ENCODE data around the gene LIPN.
A peak's percentile ranks its signal among the peaks of the same experiment; 100 is the strongest.

LIPN gene

DNA sequence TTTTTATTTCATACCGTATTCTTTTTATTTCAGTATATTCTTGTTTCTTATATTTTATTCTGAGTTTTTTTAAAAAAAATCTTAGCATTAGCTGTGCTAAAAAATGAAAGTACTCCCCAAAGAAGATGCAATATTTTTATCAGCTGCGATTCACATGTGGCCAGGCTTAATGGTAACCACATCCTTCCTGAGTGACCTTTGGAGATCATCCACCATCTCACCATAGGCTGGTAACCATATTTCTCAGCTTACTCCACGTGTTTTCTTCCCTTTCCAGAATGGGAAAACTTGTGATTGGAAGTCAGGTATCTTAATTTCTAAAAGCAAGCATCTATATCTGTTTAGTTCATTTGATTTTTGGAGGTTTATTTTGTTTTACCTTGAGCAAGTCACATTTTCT lies 23.9 kb downstream of the LIPN start:
- DNase-seq (ENCODE audit: low read depth) = no peak

DNA sequence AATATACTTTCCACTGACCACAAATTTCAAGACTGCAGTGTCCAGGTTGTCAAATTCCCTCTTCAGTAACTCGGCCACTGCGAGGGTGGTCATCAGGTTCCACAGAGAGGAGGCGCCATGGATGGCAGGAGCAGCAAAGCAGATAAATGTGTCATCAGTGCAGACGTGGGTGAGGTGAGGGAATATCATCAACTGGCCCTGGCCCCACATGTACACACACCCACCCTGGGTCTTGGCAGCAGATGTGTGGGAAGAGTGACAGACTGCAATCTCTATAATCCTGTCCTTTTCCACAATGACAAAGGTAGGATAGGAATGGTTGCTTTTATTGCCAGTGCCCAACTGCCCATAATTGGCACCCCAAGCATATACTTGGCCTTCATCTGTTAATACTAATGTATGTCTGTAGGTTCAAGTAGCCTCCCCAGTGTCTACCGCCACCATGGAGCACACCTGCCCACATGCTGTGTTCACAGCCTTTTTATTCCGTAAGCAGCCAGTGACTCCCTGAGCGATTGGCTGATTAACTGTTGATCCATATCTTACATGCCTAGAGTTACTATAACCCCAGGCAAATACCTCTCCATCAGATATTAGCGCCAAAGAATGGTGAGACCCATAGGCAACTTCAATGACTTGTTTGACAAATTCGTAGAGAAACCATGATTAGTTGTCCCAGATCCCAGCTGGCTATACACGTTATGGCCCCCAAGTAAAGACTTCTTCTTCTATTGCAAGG lies 26.4 kb downstream of the LIPN start:
- DNase-seq (ENCODE audit: low read depth) = no peak

DNA sequence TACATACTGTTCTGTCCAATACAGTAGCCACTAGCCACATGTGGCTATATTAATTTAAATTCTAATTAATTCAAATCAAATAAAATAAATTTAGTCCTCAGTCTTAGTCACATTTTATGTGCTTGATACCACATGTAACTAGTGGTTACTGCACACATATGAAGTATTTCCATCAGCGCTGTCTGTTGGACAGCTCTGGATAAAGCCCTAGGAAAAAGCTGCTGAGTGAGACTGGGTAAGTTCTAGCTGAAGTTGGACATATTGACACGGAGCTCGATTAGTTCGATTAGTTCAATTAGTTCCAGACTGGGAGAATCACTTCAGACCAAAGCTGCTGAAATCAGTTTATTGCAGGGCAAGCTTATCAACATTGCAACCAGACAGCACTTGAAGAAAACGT lies 27.6 kb downstream of the LIPN start:
- DNase-seq (ENCODE audit: low read depth) = no peak

DNA sequence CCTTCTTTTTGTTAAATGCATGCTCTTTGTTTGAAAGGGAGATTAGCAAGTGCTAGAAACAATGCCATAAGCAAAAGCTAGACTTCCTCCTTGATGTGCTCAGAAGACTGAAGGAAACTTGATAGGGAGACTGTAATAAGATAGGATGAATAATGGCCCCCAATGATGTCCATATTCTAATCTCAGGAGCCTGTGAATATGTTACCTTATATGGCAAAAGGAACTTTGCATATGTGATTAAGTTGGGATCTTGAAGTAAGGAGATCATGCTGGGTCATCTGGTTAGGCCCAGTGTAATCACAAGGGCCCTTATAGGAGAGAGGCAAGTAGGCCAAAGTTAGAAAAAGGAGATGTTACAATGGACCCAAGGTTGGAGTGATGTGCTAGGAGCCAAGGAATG lies 29.1 kb downstream of the LIPN start:
- DNase-seq (ENCODE audit: low read depth) = no peak

DNA sequence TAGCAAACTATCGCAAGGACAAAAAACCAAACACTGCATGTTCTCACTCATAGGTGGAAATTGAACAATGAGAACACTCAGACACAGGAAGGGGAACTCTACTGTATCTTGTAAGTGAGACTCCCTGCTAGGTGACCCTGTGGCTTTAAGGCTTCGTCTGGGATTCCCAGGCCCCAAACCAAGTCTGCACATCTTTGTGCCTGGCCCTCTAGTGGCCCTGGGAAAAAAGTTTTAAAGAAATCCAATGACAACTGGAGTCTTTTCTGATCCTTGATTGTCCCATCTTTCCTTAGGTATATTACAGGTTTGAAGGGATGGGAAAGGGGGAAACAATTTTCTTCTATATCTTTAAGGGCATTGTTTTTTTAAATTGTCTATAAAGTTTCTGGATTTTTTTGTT lies 32.1 kb downstream of the LIPN start:
- DNase-seq (ENCODE audit: low read depth) = no peak

DNA sequence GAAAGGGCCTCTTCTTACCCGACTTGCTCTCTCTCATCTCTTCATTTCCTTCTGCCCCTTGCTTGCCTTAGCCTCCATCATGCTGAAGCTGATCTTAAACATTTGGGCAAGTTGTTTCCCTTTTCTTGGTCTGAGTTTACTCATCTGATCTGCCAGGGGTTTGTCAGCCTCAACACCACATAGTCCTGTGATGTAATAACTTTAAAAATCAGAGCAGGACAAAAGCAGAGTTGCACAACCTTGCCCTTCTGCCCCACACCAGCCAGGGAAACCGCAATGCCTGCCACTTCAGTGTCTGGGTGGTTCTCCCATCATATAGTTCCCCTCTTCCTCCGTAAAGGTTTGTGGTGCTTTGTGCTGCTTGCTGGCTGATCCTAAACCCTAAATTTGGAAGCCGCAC lies 32.8 kb downstream of the LIPN start:
- no peak for DNase-seq (ENCODE audit: low read depth)

DNA sequence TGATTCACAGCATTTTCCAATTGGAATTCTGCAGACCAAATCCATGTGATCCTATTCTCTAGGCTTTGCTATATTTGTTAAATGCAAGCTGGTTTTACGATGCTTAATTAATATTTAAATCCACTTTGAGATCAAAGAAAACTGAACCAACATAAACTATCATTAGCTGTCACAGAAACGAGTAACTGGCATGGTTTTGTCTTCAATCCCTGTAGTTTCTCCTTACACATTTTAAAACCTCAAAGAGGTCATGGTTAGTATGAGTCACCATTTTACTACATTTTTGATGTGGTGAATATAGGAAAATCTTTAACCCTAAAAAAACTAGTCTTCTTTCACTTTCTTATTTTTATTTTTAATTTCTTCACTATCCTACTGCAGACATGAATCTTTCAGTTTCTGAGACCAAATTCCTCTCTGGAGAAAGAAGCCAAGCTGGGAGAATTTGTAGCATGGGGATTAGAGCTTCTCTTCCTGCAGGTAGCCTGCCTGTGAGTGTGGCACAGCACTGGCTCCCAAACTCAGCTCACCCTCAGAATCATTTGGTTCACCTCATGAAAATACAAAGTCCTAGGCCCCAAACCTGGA lies 34.0 kb downstream of the LIPN start:
- DNase-seq (ENCODE audit: low read depth) = no peak

DNA sequence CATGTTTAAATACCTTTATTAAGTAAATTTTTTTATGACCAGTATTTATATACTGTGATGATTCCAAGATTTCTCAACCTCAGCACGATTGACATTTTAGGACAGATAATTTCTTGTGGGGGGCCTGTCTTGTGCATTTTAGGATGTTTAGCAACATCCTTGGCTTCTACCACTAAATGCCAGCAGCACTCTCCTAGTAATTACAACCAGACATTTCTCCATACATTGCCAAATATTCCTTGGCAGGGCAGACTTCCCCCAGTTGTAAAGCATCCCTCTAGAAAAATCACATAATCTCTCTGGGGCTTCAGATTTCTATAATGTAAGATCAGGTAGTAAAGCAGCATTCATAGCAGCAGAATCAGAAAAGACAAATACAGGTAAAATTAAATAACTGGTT lies 34.9 kb downstream of the LIPN start:
- no peak for DNase-seq (ENCODE audit: low read depth)

DNA sequence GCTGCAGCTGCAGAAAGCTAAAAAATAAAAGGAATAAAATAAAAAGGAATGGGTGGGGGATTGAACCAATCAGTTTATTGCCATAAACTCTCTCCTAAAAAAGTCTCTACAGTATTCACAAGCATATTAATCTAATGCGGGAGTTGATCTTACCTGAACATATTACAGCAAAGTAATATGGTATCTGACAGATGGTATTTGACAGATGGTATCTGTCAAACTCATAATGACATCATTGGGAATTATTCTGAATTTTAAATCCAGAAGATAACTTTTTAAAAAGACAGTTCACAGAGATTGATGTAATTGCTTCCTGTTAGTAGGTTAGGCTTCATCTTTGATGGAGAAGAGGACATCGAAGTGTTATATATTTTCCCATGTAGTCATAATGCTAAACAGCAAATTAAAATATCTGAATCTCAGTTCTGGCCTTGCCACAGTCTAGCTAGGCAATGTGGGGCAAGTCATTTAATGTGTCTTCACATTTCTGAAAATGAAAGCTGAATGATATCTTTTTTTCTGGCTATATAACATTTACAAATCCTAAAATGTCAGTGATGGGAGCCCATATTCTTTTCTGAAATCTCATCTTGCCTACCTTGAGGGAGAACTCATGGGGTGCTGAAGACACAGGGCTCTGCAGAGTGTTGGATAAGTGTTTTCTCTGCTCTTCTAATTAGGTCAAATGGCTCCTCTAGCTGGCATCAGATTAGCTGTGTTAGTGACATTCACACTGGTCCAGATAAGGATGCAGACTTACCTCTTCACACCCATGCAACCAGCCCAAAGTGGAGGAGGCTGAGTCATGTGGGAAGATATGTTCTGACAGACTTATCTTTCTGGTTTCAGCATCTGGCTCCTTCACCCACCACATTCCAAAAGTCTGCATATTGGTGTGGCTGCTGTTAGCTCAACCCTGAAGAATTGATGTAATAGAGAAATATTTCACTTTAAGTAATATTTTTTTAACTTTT lies 40.6 kb downstream of the LIPN start:
- no peak for DNase-seq (ENCODE audit: low read depth)

DNA sequence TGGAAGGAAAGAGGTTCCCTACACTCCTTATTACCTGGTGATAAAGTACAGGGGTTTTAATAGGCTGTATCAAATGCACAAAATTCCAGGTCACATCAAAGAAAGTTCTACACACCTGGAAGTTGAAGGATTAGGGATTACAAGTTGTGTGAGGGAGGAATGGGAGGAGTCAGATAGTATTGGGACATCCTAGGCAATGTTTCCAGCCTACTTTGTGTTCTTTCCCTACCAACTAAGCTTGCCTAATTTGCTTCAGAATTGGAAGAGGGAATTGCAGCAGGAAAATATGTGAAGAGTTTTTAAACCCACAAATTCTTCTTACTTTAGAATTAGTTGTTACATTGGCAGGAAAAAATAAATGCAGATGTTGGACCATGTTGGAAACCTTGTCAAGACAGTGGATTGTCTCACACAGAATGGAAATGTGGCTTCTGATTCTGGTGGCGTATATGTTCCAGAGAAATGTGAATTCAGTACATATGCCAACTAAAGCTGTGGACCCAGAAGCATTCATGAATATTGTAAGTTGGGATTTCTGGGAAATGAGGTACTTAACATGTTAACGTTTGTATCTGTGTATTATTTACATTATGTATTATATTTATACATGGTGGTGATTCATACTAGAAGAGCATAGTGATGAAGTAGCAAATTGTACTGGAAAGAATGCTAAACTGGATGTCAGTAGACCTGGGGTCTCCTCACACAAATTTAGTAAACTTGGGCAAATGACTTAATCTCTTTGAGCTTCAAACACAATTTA lies 42.9 kb downstream of the LIPN start, which contains the start of gene LIPM:
Gene LIPM (plus strand): TSS at position 208 of the 763 bp plus-strand sequence. CDS start 167 bp downstream, at position 375.
- no peak for DNase-seq (ENCODE audit: low read depth)

DNA sequence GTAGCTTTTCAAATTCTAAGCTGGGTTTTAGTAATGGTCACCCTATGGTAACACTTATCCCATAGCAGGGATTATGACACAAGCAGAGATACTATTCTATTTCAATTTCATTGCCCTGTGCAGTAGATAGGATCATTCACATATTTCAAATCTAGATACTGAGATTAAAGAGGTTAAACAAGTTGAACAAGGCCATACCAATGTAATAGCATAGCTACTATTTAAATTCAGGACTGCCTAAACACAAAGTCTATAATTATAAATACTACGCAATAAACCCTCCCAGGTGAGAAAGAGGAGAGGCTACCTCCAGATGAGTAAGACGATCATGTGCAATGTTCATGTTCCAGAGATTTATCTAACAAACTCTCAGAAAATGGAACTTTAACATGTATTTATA lies 43.8 kb downstream of the LIPN start:
- no peak for DNase-seq (ENCODE audit: low read depth)

DNA sequence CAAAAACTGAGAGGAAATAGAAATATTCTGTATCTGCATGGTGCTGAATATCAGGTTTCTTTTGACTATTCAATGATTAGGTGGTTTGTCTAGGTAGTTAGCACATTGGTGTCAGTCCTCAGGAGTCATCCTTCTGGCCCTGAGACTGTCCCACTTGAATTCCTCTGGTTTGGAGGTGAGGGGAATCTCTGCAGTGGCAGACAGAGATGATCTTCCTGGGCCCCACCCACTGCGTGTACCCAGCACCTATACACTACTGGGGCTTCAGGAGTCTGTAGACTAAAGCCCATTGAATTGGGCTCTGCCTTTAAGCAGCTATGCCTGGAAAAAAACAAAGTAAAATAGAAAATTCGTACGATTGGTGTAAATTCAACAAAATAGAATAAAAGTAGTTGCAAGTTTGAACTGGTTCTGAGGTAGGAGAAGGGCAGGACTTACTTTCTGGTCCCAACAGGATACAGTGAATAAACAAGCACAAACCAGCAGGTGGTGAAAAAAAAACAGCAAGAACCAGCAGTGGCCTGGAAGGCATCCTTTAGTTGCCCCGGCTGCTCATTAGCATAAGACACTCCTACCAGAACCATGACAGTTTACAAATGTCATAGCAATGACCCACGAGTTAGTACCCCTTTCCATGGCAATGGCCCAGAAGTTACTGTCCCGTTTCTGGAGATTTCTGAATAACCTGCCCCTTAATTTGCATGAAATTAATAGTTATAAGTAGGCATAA lies 44.4 kb downstream of the LIPN start:
- DNase-seq (ENCODE audit: low read depth) = no peak

DNA sequence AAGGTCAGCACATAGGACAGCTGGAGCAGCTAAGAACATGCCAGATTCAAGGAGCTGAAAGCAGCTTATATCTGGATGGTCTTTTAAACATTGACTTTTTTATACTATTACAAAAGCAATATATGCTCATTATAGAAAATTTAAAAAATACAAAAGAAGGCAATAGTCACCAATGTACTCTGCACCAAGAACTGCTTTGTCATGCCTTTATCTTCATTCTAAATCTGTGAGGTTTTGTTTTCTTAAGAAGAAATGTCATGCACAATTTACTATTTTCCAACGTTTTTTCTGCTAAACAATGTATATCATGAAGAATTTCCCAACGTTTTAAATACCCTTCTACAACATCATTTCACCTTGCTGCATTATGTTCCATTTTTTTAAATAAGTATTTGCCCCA lies 45.5 kb downstream of the LIPN start:
- DNase-seq (ENCODE audit: low read depth) = no peak

DNA sequence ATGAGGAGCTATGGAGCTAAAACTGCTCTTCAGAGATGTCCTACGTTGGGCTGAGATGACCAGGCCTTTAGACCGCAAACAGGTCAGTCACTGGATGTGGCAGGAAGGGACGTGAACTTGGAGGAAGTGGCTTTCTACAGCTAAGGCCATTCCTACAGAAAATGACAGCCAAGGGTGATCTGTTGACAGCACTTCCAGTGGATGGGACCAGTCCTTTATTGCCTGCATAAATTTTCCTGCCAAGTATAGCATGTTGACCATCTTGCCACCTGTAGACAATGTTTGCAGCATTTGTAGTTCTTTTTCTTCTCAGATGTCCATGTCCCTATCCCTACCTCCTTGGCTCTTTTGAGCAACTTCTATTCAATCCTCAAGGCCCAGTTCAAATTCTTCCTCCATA lies 46.1 kb downstream of the LIPN start:
- DNase-seq (ENCODE audit: low read depth) = no peak

DNA sequence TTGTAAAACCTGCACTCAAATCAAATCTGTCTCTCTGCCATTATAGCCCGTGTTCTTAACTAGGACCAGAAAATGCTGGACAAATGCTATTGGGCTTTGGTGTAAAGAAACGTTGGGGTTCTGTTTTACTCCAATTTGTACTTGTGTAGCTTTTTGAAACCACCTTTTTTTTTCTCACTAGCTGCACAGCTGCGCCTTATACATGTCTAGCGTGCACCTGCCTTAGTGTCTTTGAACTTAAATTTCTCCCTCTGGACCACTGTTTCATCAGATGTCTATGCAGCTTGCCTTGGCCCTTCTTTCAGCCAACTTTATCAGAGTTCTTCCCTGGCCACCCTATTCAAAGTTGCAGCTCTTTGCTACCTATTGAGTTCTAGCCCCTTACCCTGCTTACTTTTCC lies 49.8 kb downstream of the LIPN start:
- no peak for DNase-seq (ENCODE audit: low read depth)

DNA sequence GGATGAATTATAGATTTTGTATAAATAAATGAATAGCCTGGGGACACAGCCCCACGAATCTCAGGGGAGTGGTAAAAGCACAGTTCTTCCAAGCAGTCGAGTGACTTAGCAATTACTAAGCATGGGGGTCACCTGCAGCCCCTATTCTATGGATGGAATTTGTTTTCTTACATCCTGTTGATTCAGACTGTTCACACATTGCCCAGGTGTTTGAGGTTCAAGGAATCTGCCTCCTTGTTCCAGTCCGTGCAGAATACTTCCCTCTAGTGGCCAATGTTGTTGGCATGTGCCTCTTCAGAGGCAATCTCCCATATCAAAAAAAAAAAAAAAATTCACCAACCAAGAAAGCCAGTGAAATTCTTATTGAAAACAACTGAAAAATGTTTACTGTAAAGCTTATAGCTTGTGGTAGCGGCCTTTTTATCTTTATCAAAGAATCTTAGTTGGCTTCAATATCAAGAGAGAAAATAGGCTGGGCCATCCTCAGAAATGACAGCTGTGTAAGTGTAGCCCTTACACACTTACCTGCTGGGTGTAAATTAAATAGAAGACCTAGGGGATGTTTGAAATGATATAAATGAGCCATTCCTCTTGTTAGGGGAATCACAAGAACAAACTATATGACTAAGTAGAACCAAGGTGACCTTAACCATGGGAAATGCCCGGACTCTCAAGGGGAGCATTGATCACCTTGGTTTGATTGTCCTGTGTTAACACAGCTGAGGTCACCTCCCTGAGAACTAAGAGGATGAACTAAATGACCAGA lies 50.6 kb downstream of the LIPN start:
- peak; percentile 19 for DNase-seq (ENCODE audit: low read depth)

DNA sequence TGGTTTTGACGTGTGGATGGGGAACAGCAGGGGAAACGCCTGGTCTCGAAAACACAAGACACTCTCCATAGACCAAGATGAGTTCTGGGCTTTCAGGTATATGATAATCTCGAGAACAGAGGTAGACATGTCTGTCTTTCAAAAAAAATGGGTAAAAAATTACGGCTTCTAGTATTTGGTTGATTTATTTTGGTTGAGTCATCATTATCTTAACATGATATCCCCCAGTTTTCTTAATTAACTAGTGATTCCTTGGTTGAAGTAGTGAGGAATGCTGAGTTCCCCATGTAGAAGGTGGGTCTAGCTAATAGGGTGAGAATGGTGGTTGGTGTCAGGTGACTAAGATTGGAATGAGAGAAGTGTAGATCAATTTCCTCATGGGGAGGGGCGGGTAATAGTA lies 53.4 kb downstream of the LIPN start:
- no peak for DNase-seq (ENCODE audit: low read depth)

DNA sequence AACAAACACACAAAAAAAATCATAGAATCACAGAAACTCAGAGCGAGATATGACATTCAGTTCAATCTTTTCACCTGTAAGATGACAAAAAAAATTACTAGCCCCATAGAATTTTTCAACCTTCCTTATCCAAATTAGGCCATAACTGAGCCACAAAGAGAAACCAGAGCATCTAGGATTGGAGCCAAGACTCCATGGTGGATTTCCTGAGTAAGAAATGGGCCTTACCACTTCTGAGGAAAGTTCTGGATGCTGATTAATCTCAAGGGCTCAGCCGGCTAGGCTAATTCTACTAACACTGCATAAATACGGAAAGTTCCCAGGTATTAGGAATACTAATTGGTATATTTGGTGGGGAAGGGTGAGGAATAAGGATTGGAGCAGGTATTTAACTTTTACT lies 59.5 kb downstream of the LIPN start:
- DNase-seq (ENCODE audit: low read depth) = no peak

DNA sequence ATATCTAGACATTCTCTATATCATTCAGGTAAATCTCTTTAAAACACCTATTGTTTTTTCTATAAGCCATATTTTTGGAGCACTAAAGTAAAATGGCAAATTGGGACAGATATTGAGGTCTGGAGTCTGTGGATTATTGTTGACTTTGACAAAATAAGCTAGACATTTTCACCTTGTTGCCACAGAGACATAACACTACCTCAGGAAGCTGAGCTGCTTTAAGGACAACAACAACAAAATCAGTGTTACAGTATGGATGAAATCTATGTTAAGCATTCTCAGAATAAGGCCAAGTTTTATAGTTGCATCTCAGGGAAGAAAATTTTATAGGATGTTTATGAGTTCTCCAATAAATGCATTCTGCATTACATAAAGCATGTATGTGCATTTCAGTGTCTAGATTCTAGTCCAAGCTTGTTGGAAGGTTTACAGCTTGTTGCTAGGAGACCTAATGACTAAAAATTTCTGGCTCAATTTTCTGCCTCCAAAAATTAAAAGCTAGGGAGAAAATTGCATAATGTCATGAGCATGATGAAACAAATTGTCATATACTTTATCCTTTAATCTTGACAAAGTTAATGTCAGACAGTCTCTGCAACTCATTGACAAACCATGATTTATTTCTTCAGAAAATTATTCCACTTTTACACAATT lies 61.1 kb downstream of the LIPN start:
- no peak for DNase-seq (ENCODE audit: low read depth)

DNA sequence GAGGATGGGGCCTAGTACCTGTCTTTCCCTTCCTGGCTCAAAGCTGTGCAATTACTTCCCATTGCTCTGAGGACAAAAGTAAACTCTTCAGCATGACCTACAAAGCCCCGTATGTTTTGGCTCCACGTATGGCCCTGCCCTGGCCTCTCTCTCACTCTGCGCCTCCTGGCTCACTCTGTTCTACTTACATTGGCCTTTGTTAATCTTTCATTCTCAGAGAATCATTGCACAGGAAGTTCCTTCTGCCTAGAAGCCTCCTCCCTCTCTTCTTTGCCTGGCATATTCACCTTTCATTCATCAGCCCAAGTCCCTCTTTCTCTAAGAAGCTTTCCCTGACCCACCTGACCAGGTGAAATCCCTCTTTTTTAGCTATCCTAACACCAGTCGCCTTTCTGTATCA lies 66.6 kb downstream of the LIPN start:
- no peak for DNase-seq (ENCODE audit: low read depth)
